Measurements from ENCODE around the gene FTCDNL1. TPM values are rescaled to one million over a fixed set of nuclear protein-coding genes. Genes with fewer than 3 reads are reported as not detected.

FTCDNL1 gene
- total RNA-seq, 1 experiment from 2014 or later = 7.6 TPM

GRCh38 chr2:199848389-199849130 is 2.4 kb downstream of the FTCDNL1 start:
- in situ Hi-C loops (cut with HindIII; ENCODE audit: low pct_unique_long_range_greater_than_20kb, low sequenced_read_pairs) = no loop called here
- DNase-seq (ENCODE audit: low read depth, low spot score) = no peak

GRCh38 chr2:199847181-199847864 is 3.7 kb downstream of the FTCDNL1 start:
- in situ Hi-C loops (cut with HindIII; ENCODE audit: low pct_unique_long_range_greater_than_20kb, low sequenced_read_pairs) = no loop called here
- no peak for DNase-seq (ENCODE audit: low read depth, low spot score)

- in situ Hi-C loops (cut with HindIII; ENCODE audit: low pct_unique_long_range_greater_than_20kb, low sequenced_read_pairs) = no loop called here
- DNase-seq (ENCODE audit: low read depth, low spot score) = no peak
Measured at GRCh38 chr2:199842631-199843395, 8.2 kb downstream of the FTCDNL1 start.

DNA sequence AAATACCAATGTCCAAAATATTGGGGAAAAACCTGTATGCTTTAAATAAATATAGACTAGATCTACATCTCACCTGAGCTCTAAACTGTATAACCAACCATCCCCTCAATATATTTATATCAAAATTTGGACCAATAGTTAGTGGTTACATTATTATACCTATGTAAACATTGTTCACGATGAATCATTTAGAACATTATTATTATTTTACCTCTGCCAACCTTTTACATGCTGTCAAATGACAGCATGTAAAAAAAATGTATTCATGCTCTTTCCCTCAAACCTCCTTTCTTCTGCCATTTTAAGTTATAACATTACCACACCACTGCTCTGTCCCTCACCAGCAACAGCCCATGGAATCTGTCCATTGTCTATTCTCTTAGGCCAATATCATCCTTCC is 9.6 kb downstream of the FTCDNL1 start:
- no peak for DNase-seq (ENCODE audit: low read depth, low spot score)
- in situ Hi-C loops (cut with HindIII; ENCODE audit: low pct_unique_long_range_greater_than_20kb, low sequenced_read_pairs) = no loop called here

DNA sequence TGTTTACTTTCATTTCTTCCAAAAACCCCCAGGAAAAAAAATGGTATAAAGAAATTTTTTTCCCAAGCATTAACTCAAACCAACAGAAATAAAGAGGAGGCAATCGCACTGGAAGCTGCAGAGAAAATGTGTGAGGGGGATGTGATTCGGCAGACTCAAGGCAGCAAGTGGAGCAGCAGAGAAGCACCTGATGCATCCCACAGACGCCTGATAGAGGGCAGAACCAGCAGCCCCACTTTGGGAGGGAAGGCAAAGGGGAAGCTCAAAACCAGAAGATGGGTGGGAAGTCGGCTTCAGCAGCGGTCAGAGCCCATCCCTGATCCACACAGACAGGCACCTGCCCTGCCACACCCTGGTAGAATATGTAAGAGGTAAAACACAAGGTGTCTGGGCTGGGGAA is 12.6 kb downstream of the FTCDNL1 start:
- DNase-seq (ENCODE audit: low read depth, low spot score) = no peak
- in situ Hi-C loops (cut with HindIII; ENCODE audit: low pct_unique_long_range_greater_than_20kb, low sequenced_read_pairs) = no loop called here

DNA sequence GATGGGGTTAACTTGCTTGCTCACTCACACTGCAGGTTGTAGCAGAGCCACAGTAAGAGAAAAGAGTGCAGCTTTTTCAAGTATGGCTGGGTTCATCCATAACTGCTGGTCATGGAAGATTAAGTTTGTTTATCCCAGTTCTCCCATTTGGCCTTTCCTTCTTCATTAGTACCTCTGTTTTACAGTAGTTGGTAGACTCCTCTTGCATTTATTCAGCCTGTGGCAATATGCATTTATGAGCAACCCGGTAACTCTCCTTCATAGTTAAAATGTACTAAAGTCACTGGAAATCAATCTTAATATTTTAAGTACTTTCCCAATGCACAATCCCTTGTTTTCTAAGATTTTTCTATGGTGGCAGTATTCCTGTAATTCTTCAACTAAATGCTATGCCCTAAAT is 14.0 kb downstream of the FTCDNL1 start:
- in situ Hi-C loops (cut with HindIII; ENCODE audit: low pct_unique_long_range_greater_than_20kb, low sequenced_read_pairs) = no loop called here
- no peak for DNase-seq (ENCODE audit: low read depth, low spot score)

DNA sequence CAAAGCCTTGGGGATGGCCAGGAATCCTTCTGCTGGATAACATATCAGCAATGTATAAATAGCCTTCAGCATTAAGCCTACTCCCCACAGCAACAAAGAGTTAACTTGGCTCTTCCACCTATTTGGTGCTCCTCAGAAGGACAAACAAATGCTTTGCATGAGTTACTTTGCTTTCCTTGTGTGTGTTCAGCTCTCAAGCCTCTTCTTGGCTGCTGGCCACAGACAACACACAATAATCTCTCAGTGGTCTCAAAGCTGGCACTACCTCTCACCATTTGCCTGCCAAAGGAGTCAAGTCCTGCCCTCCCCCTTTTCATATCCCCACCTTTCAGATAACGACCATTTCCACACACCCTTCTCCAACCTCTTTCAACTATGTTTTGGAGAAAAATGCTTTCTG is 17.5 kb downstream of the FTCDNL1 start:
- peak; percentile 35 for DNase-seq (ENCODE audit: low read depth, low spot score)

DNA sequence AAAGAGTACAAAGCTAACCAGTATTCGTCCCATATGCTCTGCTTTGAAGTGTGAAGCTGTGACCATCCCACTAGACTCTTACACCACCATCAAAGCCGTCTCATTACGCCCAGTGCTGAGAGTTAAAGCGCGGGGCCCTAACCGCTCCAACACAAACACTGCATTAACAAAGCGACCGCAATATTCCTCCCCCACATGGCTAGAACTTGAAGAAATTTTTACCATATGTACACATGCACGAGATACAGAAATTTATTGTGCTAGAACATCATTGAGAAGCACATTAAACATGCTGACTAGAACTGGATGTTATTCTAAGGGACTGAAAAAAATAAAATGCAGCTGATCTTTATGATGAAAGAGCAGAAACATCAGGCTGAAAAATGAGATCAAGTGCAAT is 20.5 kb downstream of the FTCDNL1 start:
- in situ Hi-C loops (cut with HindIII; ENCODE audit: low pct_unique_long_range_greater_than_20kb, low sequenced_read_pairs) = no loop called here
- no peak for DNase-seq (ENCODE audit: low read depth, low spot score)

More for the DNA sequence above, 17.5 kb downstream of the FTCDNL1 start:
- in situ Hi-C loops (cut with HindIII; ENCODE audit: low pct_unique_long_range_greater_than_20kb, low sequenced_read_pairs) = no loop called here

GRCh38 chr2:199829628-199830027 is 21.4 kb downstream of the FTCDNL1 start:
- DNase-seq (ENCODE audit: low read depth, low spot score) = no peak
- in situ Hi-C loops (cut with HindIII; ENCODE audit: low pct_unique_long_range_greater_than_20kb, low sequenced_read_pairs) = no loop called here

GRCh38 chr2:199819746-199820145 is 31.2 kb downstream of the FTCDNL1 start:
- peak; percentile 47 for DNase-seq (ENCODE audit: low read depth, low spot score)
- in situ Hi-C loops (cut with HindIII; ENCODE audit: low pct_unique_long_range_greater_than_20kb, low sequenced_read_pairs) = no loop called here

DNA sequence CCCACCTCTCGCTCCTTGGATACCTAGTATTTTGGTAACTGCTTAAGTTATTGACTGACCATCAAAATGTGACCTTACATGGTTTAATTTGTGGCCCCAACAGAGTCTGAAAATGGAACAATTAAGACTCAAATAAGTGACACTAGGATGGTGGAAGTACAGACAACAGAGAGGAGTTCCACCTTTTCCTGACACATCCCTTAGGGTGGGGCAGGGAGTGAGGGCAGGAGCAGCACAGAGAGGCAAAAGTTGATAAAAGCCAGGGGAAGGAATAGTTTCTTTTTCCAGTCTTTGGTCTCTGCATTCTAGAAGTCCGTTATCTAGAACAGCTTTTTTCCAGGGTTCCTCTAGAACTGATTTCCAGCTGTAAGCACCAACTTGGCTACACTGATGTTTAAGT is 32.2 kb downstream of the FTCDNL1 start:
- DNase-seq (ENCODE audit: low read depth, low spot score) = no peak
- in situ Hi-C loops (cut with HindIII; ENCODE audit: low pct_unique_long_range_greater_than_20kb, low sequenced_read_pairs) = no loop called here

DNA sequence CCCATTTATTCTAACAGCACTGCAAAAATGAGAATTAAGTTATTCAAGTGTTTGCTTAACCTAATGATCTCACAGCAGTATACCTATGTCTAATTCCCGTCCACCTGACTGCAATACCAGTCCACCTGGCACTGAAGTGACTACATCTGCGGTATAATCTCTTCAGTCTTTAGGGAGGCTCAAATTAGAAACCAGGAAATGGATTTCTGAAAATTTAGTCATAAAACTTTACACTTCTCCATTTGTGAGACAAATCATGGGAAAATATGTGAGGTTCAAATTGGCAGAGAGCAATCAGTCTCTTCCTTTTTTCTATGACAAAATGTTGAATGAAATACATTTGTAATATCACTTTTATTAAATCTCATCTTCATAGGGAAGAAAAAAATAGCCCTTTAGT is 33.0 kb downstream of the FTCDNL1 start:
- no peak for DNase-seq (ENCODE audit: low read depth, low spot score)
- in situ Hi-C loops (cut with HindIII; ENCODE audit: low pct_unique_long_range_greater_than_20kb, low sequenced_read_pairs) = no loop called here

DNA sequence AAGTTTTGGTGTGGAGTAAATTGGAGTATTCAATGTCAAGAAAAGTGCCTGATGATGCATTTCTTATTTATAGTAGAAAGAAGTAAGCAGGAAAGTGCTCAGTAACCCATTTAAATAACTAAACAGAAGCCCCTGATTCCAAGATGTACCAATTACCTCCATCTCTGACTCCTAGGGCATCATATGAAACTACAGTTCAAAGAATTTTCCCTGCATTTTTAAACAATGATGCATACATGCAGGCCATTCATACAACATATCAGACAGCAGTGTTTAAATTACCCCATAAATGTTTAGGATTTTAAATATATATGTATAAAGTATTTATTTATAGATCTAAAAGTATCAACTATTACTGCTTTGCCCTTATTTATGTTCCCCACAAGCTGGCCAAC is 36.2 kb downstream of the FTCDNL1 start:
- DNase-seq (ENCODE audit: low read depth, low spot score) = no peak
- in situ Hi-C loops (cut with HindIII; ENCODE audit: low pct_unique_long_range_greater_than_20kb, low sequenced_read_pairs) = no loop called here

DNA sequence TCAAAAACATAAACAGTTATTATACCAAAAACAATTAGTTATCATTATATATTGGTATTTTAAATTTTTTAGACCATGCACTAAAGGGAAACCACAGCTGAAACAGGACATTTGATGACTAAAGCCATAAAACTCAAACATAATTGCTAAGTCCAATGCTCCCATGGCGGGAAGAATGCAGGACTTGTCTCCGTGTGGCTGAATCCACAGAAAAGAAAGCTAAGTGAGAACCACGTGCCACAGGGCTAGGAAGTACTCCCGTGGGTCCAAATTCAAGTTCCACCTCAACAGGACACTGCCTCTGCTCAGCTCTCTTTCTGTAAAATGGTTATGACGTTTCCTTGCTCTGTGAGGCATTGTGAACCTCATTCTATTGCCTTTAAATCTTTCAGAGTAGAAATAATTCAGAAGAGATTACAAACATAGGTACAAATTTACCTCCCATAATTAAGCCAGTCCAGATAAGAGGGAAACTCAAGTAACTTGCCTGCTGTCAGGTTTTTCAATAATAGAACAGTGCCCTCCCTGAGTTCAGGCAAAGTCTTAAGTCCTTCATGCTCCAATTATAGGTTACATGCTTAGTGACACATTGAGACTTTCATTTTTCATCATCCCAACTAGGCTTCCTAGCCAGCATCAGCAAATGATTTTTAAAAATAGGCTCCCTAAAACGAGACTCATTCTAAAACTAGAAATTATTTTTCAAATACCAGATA is 36.7 kb downstream of the FTCDNL1 start:
- DNase-seq (ENCODE audit: low read depth, low spot score) = peak; percentile 18
- in situ Hi-C loops (cut with HindIII; ENCODE audit: low pct_unique_long_range_greater_than_20kb, low sequenced_read_pairs) = no loop called here

- in situ Hi-C loops (cut with HindIII; ENCODE audit: low pct_unique_long_range_greater_than_20kb, low sequenced_read_pairs) = no loop called here
- no peak for DNase-seq (ENCODE audit: low read depth, low spot score)
Measured at GRCh38 chr2:199812493-199812892, 38.5 kb downstream of the FTCDNL1 start.

GRCh38 chr2:199811346-199811745 is 39.6 kb downstream of the FTCDNL1 start:
- in situ Hi-C loops (cut with HindIII; ENCODE audit: low pct_unique_long_range_greater_than_20kb, low sequenced_read_pairs) = no loop called here
- no peak for DNase-seq (ENCODE audit: low read depth, low spot score)

- DNase-seq (ENCODE audit: low read depth, low spot score) = peak; percentile 56
- in situ Hi-C loops (cut with HindIII; ENCODE audit: low pct_unique_long_range_greater_than_20kb, low sequenced_read_pairs) = no loop called here
Measured at GRCh38 chr2:199810422-199811171, 40.4 kb downstream of the FTCDNL1 start.
